GOT3 (cell line): Measurements from ENCODE around the gene GAR1.
"Not testable (repeated sequence)": the region's sequence is repeated elsewhere in the genome, so short reads cannot be mapped to it uniquely, and the experiment has no call there.

ENCODE experiments used
- DNase-seq: peaks from one replicate; lab custom pipeline; 2025; ENCODE audit warnings: mixed read lengths; lab: John Stamatoyannopoulos, UW

Gene GAR1

DNA sequence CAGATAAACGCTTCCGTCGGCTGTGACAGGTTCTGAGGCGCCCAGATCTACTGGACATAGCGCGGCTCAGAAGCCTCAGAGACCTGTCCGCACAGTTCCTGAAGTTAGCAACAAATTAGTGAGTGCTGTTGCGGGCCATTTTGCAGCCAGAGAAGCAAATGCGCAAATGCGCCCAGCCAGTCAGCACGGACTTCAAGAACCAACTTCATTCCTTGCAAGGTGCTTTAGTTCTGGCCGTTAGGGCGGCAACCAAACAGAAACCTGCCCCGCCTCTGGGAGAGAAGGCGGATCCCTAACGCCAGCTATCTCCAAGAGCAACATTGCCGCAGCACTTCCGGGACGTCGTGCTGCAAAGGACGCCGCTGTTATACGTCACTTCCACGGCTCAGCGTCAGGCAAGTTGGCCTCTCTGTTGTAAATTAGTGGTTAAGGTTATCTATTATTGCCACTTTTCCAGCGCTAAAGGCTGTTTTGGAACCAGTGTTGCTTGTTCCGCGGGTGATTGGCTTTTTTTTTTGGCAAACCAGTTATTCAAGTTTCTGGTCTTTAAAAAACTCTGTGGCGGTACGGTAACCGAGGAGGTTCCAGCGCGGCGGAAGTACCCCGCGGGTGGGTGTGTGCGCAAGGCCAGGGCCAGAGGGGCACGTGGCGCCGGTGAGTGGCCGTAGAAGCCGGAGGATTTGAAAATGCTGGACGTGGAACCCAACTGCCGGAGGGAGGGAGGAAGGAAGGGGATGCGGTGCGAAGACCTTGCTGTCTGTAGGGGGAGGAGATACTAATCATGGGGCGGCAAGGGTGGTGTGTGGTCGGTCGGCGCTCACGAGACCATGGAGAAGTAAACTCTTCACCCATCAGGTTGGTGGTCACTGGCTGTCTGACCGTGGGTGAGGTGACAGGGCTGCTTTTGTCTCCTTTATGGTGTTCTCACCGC is at the start of gene GAR1:
Gene GAR1 (plus strand): TSS at position 612 of the 931 bp plus-strand sequence. CDS start 403 bp downstream, outside the sequence.
- DNase-seq, result peak; percentile 39

DNA sequence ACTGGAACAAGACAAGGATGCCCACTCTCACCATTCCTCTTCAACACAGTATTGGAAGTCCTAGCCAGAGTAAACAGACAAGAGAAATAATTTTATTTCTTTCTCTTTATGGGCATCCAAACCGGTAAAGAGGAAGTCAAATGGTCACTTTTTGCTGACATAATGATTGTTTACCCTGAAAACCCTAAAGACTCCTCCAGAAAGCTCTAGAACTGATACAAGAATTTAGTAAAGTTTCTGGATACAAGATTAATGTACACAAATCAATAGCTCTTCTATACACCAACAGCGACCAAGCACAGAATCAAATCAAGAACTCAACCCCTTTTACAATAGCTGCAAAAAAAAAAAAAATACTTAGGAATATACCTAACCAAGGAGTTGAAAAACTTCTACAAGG is 33.5 kb upstream of the GAR1 start:
- not testable (repeated sequence) for DNase-seq

DNA sequence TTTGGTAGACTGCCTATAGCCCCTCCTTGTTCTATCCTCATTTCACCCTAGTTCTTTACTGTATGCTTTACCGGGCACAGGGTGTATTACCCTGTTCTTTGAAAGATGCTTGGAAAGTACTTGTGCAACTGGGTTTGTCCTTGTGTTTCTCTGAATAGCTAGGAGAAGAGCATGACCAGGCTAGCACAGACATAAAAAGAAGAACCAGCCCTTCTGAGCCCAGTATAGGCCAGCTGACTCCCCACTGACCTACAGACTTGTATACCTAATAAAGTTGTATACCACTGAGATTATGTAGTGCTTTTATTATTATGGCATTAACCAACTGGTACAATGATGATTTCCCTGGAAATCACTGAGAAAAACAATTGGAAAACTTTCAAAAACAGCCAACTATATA is 28.7 kb upstream of the GAR1 start:
- DNase-seq, result no peak

DNA sequence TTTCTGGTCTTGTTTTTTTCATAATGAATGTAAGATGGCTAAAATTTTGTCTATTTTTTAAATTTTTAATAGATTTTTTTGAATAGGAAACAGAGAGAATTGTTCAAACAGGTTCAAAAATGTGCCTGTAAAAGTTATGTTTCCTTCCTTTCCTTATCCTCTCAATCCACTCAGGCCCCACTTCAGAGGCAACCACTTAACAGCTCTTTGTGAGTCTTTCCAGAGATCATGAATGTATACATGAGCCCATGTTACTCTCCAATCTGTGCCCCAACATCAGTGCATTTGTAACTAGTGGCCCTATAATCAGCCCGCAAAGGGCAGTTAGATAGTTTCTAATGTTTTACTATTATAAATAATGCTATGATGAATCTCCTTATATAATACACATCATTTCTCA is 27.8 kb upstream of the GAR1 start:
- no peak for DNase-seq

DNA sequence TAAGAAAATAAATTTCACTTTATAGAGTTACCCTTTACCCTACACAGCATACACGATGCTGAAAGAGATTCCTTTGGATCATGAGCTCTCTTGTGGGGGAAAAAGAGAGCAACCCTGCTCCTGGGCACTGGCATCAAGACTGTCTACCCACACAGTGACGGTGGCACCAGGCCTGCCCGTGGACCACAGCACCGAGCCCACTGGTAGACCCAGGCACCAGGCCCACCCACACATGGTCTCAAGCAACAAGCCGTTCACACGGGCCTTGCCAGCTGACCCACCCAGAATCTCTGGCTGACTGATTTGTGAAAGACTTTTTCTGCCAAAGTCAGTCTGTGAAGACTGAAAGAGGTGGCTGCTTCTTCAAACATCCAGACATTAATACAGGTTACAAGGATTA is 20.5 kb upstream of the GAR1 start:
- DNase-seq, result no peak

DNA sequence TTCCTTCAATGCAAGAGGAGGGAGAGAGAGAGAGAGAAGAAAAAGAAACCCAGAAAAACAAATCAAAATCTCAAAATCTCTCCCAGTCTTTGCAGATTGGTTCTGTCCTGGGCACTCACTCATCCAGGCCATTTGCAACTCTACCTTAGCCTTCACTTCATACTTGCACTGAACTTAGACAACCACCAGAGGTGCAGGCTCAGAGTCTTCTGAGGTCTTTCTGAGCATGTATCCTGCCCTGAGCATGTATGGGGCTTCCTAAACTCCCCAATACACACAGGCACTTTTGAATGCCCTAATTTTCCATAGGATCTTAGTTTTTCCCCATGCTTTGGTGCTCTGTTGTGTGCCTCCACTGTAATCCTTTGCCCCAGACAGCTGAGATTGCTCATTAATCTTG is 16.7 kb upstream of the GAR1 start:
- DNase-seq, result no peak

DNA sequence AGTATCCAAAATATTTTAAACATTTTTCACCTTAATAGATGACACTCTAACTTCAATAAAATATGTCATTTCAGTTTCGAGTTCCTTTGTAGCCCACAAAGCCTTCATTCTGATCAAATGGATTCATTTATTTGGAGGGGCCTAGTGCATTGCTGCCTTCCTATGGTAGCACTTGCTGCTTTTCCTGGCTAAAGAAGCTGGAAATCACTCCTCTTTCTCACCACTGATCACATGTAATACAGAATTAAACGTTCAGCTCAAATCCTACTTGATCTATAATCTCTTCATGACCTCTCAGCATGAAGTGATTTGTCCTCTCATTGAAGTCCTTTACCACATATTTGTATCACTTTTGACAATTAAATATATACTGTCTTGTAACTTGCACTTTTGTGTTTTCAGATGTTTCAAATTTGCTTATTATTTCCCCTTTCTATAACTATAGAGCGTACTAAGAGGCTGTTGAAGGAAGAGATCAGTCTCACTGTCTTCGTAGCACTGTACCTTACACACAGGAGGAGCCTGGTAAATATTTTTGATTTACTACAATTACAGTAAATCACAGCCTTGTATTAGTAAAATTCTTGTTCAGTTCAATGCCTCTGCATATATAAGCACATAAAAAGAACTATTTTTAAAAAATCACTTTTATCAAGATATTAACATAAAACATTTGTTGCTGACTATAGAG is 14.3 kb upstream of the GAR1 start:
- DNase-seq, result no peak

DNA sequence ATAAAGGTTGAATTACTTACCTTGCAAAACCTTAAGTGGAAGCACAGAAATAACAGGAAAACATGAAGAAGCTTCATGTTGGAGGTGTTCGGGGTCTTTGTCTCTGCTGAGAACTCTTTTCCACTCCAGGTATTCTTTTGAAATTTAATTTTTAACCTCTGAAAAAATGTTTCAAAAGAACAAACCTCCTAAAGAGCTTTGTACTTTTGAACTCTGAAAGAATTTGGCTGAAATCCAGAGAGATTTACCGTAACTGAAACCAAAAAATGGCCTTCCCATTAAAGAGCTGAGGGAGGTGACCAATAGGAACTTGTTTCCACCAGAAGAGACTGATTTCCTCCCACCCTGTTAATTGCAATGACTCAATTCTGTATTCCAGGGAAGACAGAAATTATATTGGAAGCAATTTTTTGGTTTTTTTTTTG is 13.7 kb upstream of the GAR1 start, which contains the start of gene CFI:
Gene CFI (minus strand): TSS at position 105 of the 425 bp plus-strand sequence. CDS start 28 bp downstream, at position 77.
- DNase-seq, result no peak

DNA sequence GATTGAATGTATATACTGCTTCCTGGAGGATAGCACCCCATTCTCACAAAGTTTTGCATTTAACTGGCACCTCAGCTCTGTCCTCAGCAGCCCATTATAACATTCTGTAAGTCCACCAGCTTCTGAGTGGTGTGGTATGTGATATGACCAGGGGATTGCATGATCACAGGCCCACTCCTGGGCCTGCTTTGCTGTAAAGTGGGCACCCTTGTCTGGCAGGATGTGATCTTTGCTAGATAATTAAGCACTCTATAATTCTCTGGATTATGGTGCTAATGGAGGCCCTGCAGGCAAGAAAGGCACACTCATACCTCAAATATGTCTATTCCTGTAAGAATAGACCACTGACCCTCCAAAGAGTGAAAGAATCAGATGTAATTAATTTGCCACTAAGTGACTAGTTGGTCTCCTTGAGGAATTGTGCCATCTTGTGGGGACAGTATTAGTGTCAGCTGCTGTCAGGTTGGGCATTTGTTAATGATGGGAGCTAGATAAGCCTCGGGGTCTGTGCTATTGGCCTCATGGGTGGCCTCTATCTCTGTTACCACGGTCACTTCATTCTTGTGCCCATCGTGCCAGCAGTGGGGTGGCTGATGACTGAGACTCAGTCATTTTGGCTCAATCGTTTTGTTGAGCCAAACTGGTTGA is 11.5 kb upstream of the GAR1 start:
- DNase-seq, result no peak

DNA sequence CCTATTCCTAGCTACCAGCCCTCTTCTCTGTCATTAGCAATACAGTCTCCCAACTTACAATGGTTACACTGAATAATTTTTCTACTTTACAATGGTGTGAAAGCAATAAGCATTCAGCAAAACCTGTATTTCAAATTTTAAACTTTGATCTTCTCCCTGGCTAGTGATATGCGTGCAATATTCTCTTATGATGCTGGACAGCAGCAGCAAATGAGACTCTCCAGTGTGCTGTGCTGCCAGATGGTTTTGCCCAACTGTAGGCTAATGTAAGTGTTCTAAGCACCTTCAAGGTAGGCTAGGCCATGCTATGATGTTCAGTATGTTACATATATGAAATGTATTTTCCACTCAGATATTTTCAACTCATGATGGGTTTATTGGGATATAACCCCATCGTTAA is 5.9 kb upstream of the GAR1 start:
- no peak for DNase-seq

DNA sequence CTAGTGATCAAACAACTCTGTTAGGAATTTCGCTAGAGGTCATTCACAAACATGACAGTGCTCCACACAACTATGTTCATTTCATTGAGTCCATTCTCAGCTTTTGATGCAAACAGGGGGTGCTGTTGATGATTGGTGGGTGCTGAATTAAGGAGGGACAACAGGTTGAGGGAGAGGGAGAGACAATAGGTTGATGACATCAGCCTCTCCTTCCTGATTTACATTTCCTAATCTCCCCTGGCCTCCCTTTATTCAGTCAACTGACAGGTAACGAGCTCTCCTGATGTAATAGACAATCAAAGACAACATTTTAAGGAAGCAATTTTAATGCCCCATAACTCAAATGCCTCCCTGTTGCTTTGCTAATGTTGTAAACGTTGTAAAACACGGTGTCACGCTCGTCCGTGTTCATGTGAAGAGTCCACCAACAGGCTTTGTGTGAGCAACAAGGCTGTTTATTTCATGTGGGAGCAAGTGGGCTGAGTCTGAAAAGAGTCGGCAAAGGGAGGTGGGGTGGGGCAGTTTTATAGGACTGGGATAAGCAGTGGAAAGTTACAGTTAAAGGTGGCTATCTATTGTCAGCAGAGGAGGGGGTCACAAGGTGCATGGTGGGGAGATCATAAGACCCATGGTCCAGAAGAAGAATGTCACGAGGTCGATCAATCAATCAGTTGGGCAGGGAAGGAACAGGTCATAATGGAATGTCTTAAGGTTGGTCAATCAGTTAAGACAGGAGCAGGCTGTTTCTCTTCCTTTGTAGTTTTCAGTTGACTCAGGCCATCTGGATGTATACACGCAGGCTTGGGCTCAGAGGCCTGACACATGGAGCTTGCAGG is 4.8 kb upstream of the GAR1 start:
- no peak for DNase-seq

DNA sequence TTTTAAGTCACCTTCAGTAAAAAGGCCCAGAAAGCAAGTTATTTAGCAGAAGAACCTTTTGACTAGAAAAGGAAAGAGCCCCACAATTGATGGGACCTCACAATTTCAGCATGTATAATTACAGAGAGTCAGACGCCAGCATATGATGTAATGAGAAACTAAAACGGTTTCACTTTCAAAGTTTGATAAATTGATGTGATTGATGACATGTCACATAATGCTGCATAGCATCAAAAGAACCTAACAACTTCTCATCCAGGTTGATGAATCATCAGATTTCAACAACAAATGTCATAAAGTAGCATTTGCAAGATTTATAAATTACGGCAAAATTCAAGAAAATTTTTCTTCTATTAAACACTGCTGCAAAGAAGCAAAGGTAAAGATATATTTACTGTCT is 3.9 kb upstream of the GAR1 start:
- no peak for DNase-seq

DNA sequence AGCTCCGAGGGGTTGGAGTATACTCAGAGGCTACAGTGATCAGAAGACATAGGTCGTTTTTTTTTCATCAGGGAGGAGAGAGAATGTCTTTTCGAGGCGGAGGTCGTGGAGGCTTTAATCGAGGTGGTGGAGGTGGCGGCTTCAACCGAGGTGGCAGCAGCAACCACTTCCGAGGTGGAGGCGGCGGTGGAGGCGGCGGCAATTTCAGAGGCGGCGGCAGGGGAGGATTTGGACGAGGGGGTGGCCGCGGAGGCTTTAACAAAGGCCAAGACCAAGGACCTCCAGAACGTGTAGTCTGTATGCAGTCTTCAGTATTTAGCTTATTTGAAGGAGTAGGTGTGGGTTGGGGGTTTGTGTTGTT is 500 bp downstream of the GAR1 start:
- DNase-seq, result no peak

DNA sequence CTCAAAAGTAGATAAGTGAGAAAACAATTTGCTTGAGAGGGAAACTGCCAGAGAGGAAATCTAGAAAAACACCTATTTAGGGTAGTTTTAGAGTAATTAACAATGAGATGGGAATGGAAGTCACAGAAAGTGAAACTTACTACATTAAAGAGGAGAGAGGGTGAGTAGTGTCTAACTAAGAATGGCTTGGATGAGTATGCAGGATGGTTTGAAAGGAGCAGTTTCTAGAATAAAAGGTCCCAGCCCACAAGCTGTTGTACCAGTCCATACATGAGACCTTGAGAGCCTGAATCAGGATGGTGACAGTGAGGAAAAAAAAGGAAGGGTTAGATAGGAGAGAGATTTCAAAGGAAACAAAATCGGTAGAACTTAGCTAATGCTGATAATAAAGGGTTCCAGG is 1.3 kb downstream of the GAR1 start:
- DNase-seq, result no peak

DNA sequence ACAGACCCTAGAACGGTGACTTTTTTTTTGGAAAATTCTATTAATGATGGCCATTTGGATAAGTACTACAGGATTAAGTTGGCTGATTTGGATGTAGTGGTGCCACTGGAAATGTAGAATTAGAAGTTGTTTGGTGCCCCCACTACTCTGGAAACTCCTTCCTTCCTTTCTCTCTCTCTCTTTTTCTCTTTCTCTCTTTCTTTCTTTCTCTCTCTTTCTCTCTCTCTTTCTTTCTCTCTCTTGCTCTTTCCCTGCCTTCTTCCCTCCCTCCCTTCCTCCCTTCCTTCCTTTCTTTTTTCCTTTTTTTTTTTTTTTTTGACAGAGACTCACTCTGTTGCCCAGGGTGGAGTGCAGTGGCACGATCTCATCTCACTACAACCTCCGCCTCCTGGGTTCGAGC is 2.7 kb downstream of the GAR1 start:
- DNase-seq, result no peak

DNA sequence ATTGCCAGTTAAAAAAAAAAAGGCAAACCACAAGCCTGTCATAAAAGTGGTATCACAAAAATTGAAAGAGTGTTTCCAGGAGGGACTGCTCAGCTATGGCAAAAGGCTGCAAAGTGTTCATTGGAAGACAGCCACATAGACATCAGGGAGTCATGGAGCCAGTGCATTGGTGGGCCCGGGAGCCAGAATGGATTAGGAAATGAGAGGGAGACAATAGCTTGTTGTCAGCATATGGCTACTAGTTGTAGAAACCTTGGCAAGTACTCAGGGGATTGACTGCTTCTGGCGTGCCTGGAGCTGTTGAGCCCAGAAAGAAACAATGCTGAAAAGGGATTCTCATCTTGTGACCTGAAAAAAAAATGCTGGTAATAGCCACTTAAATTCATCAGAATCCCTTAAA is 5.0 kb downstream of the GAR1 start:
- no peak for DNase-seq

DNA sequence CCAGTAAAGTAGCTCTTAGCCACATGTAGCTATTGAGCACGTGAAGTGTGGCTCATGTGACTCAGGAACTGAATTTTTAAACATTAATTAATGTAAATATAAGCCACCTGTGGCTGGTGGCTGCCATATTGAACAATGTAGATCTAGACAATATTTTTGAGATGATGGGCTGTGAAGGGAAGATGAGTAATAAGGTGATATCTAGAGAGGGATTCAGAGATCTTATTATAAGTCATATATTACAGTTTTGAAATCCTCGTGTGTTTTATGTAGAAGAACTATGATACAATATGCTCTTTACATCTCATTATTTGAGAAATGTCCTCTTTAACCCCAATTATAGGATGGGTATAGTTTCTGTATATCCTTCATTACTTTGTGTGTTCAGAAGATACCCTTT is 5.6 kb downstream of the GAR1 start:
- no peak for DNase-seq

DNA sequence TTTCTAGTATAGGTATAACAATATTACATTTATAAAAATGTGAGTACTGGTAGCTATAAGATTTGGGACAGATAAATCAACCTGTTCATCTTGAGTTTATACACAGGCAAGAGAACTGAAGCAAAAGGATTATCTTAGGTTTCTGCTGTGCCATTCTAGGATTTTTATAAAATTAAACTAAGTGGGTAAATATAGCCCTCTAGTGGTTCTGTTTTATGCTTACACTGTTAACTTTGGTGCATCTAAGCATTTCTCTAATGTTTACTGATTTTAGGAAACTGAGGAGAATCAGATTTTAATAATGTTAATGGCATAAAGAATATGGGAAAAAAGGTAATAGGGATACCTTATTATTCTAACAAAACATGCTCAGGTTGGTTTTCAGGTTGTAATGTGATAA is 11.2 kb downstream of the GAR1 start:
- no peak for DNase-seq

DNA sequence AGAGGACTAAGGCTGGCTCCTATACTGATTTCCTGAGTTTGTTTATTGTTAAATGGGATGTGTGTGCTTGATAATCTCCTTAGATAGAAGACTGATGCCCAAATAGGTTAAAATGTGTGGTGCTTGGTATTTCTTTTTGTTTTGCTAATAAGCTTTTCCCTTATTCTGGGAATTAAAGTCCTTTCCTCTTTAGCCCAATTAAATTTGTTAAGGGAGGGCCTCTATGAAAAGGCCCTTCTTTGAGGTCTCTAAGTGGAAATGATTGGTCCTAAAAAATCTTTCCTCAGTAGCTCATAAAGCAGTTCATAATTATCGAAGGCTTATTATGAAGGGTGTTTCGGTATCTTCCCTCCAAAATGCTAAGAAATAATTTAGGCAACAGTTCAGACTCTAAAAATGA is 12.1 kb downstream of the GAR1 start, which contains the start of gene RRH:
Gene RRH (plus strand): TSS at position 301 of the 400 bp plus-strand sequence. CDS start 56 bp downstream, at position 357.
- DNase-seq, result no peak

DNA sequence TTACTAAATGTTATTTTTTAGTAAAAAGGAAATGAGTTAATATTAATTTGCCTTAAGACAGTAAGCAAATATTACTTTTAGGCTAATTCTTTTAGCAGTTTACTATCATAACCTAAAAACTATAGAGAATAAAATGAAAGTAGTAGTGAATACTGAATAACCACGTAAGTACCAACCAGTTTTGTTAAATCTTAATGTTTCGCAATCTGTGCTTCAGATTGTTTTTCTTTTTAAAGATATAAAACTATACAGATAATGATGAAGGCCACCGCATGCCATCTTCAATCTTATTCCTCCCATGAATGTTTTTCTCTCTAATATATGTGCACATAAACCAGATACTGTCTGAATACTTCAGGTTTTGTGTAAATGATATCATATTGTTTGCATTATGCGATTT is 18.2 kb downstream of the GAR1 start:
- DNase-seq, result no peak

DNA sequence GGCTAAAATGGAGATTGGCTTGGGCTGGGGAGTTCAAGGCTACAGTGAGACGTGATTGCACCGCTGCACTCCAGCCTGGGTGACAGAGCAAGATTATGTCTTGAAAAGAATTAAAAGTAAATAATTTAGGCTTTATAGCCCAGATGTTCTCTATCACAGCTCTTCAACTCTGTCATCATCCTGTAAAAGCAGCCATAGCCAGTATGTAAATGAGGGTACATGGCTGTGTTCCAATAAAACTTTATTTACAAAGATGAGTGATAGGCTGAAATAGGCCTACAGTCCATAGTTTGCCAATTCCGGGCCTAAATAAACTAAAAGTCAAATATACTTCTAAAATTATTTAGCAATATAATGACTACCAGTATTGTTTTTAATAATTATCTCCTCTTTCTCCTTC is 21.4 kb downstream of the GAR1 start:
- no peak for DNase-seq
